COLO668 (cell line): ENCODE results near the gene NFKB1.
"Not testable (repeated sequence)": the region's sequence is repeated elsewhere in the genome, so short reads cannot be mapped to it uniquely, and the experiment has no call there.

Source experiments
- DNase-seq: peaks from one replicate; lab custom pipeline; 2025; ENCODE audit not compliant: unreplicated experiment; lab: John Stamatoyannopoulos, UW

NFKB1 gene

GRCh38 chr4:102564399-102565059, 63.4 kb downstream of the NFKB1 start:
- no peak for DNase-seq

GRCh38 chr4:102565696-102566095, 64.5 kb downstream of the NFKB1 start:
- DNase-seq, result no peak

- DNase-seq, result no peak
Measured at GRCh38 chr4:102566426-102566825, 65.3 kb downstream of the NFKB1 start.

- DNase-seq, result no peak
Measured at GRCh38 chr4:102567427-102567826, 66.3 kb downstream of the NFKB1 start.

- DNase-seq, result no peak
Measured at GRCh38 chr4:102569200-102569599, 68.0 kb downstream of the NFKB1 start.

GRCh38 chr4:102570211-102570610, 69.1 kb downstream of the NFKB1 start:
- not testable (repeated sequence) for DNase-seq

GRCh38 chr4:102572452-102572851, 71.3 kb downstream of the NFKB1 start:
- DNase-seq, result no peak

- no peak for DNase-seq
Measured at GRCh38 chr4:102574317-102574716, 73.2 kb downstream of the NFKB1 start.

GRCh38 chr4:102575369-102576129, 74.4 kb downstream of the NFKB1 start:
- DNase-seq, result no peak

GRCh38 chr4:102578270-102578669, 77.1 kb downstream of the NFKB1 start:
- DNase-seq, result no peak

GRCh38 chr4:102578819-102579218, 77.7 kb downstream of the NFKB1 start:
- DNase-seq, result no peak

GRCh38 chr4:102579794-102580462, 78.8 kb downstream of the NFKB1 start:
- no peak for DNase-seq

GRCh38 chr4:102580463-102580842, 79.3 kb downstream of the NFKB1 start:
- DNase-seq, result no peak

- DNase-seq, result no peak
Measured at GRCh38 chr4:102584091-102584490, 82.9 kb downstream of the NFKB1 start.

GRCh38 chr4:102585329-102585728, 84.2 kb downstream of the NFKB1 start:
- DNase-seq, result no peak

GRCh38 chr4:102586002-102586643, 85.0 kb downstream of the NFKB1 start:
- no peak for DNase-seq

- DNase-seq, result no peak
Measured at GRCh38 chr4:102586644-102587021, 85.5 kb downstream of the NFKB1 start.

GRCh38 chr4:102589743-102590142, 88.6 kb downstream of the NFKB1 start:
- no peak for DNase-seq

- no peak for DNase-seq
Measured at GRCh38 chr4:102592256-102592655, 91.1 kb downstream of the NFKB1 start.

GRCh38 chr4:102593147-102593546, 92.0 kb downstream of the NFKB1 start:
- DNase-seq, result no peak

- DNase-seq, result no peak
Measured at GRCh38 chr4:102594000-102594399, 92.8 kb downstream of the NFKB1 start.

- no peak for DNase-seq
Measured at GRCh38 chr4:102596532-102596931, 95.4 kb downstream of the NFKB1 start.
